ENCODE data around the gene ATP1B1. TPM values are rescaled to one million over a fixed set of nuclear protein-coding genes. Genes with fewer than 3 reads are reported as not detected.

ATP1B1 gene
- total and polyA plus RNA-seq, 2 of the 13 experiments (the other 11 are each of a cell fraction or from before 2014, with no cell fraction given) = 134 to 135 TPM

- in situ Hi-C loops (cut with HindIII; ENCODE audit: extremely low pct_ligation_motif_present, low pct_unique_long_range_greater_than_20kb) = no loop called here
- no peak overlapping the region for H3K9ac ChIP-seq (ENCODE audit: insufficient read depth, low read depth, low read length)
- TF ChIP-seq ZNF160 (CRISPR knock-in tag; IDR thresholded peaks at IDR 0.05) (no peak), ZSCAN21 (CRISPR knock-in tag; IDR thresholded peaks at IDR 0.05; ENCODE audit: borderline replicate concordance) (no peak), ZNF670 (CRISPR knock-in tag; IDR thresholded peaks at IDR 0.05; ENCODE audit: borderline replicate concordance) (no peak), RXRA (CRISPR knock-in tag; IDR thresholded peaks at IDR 0.05) (no peak), ETV5 (CRISPR knock-in tag; IDR thresholded peaks at IDR 0.05; ENCODE audit: borderline replicate concordance) (no peak), HBP1 (CRISPR knock-in tag; IDR thresholded peaks at IDR 0.05; ENCODE audit: low read depth) (no peak), ARNTL (CRISPR knock-in tag; IDR thresholded peaks at IDR 0.05) (no peak), ATF7 (IDR thresholded peaks at IDR 0.05) (no peak), ATF7 (CRISPR knock-in tag; IDR thresholded peaks at IDR 0.05) (no peak), KDM1A (CRISPR knock-in tag; IDR thresholded peaks at IDR 0.05) (no peak), PRPF4 (IDR thresholded peaks at IDR 0.05; ENCODE audit: low read depth, low read length, poor library complexity, severe bottlenecking) (no peak), KMT2B (CRISPR knock-in tag; IDR thresholded peaks at IDR 0.05) (no peak), ZNF780A (CRISPR knock-in tag; IDR thresholded peaks at IDR 0.05) (no peak), ZNF607 (CRISPR knock-in tag; IDR thresholded peaks at IDR 0.05; ENCODE audit: borderline replicate concordance) (no peak), MAF1 (CRISPR knock-in tag; IDR thresholded peaks at IDR 0.05; ENCODE audit: borderline replicate concordance) (no peak), MBD4 (IDR thresholded peaks at IDR 0.05; ENCODE audit: borderline replicate concordance, low read length) (no peak), STAT6 (CRISPR knock-in tag; IDR thresholded peaks at IDR 0.05; ENCODE audit: borderline replicate concordance) (no peak), ISX (CRISPR knock-in tag; conservative IDR thresholded peaks at IDR 0.05) (no peak)
- CTCF ChIA-PET (ENCODE audit: low intra/inter-chr PET ratio, low total read pairs) = no interaction called here
- no peaks in the 10 kb centered on the region for H3K4me1 ChIP-seq (ENCODE audit: insufficient read depth, low read length)
- no peak overlapping the region for H2AFZ ChIP-seq (ENCODE audit: low read length)
- no peaks in the 10 kb centered on the region for H3K79me2 ChIP-seq (ENCODE audit: insufficient read depth, low read length)
- no peak overlapping the region for H3K4me3 ChIP-seq (replicated peaks in 1 of 3; ENCODE audit: insufficient read depth in 1 of 3, low read depth in 2 of 3, low read length in 3 of 3)
- H3K9me3 ChIP-seq (ENCODE audit: low read length) = peaks cover 10% of the 10 kb centered on the region
- DNase-seq (ENCODE audit: low spot score) (no peak), ATAC-seq (no peak), FAIRE-seq (no peak)
- H3K27ac ChIP-seq (ENCODE audit: extremely low read length, insufficient read depth, low read length) = no peak overlapping the region
- intact Hi-C loops (cut with micrococcal nuclease; ENCODE audit: unreplicated experiment) = no loop called here
- no peaks in the 10 kb centered on the region for H4K20me1 ChIP-seq (ENCODE audit: insufficient read depth, low read length)
- H3K4me2 ChIP-seq (ENCODE audit: low read depth, low read length) = no peak overlapping the region
- POLR2A ChIA-PET = no interaction called here
- BruUV-seq (replicated peaks) = no TSS peak
- H3K27me3 ChIP-seq (ENCODE audit: control insufficient read depth in 1 of 2, insufficient read depth in 2 of 2, low read length in 2 of 2) = no peaks in the 10 kb centered on the region
- H3K36me3 ChIP-seq (replicated peaks in 1 of 2; ENCODE audit: control insufficient read depth in 1 of 2, insufficient read depth in 2 of 2, low read length in 2 of 2) = no peaks in the 10 kb centered on the region
- WGBS (ENCODE audit: low lambda C conversion rate) = 28% methylated on average over 2 of the region's 2 CpGs
Measured at GRCh38 chr1:169070547-169070946, 35.9 kb upstream of the ATP1B1 start.
